GM19463 (cell line): ENCODE results near the gene CGN.

ENCODE experiments used
- ATAC-seq: cut with Tn5 transposase; IDR thresholded peaks from one replicate; pipeline ENCODE4 v1.9.1; 2021; ENCODE audit warnings: mild to moderate bottlenecking, moderate library complexity; ENCODE audit not compliant: unreplicated experiment

The CGN gene

DNA sequence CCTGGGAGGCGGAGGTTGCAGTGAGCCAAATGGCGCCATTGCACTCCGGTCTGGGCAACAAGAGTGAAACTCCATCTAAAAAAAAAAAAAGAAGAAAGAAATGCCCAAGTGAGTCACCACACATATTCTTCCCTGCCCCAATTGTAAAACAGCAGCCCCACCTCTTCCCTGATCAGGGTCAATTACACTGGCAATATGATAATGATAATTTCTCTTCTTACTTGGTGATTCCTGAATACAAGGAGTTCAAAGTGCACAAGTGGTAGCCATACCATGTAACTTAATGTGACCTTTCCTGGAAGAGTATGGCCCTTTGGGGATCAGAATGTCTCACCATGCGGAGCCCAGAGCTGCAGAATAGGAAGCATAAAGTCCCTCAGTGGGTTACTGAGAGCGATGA is 11.8 kb upstream of the CGN start:
- ATAC-seq, result no peak

- ATAC-seq, result no peak
Observed at GRCh38 chr1:151499930-151500329, 11.3 kb upstream of the CGN start.

DNA sequence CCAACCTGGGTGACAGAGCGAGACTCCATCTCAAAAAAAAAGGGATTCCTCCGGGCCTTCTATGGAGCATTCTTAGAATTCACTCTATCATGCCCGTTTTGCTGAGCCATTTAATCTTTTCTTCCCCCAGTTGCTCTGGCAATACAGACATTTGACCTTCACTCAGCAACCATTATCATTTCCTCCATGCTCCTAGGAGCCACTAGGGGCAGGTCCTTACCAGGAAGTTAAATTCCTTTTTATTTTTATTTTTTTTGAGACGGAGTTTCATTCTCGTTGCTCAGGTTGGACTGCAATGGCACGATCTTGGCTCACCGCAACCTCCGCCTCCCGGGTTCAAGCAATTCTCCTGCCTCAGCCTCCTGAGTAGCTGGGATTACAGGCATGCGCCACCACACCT is 9.7 kb upstream of the CGN start:
- no peak for ATAC-seq

DNA sequence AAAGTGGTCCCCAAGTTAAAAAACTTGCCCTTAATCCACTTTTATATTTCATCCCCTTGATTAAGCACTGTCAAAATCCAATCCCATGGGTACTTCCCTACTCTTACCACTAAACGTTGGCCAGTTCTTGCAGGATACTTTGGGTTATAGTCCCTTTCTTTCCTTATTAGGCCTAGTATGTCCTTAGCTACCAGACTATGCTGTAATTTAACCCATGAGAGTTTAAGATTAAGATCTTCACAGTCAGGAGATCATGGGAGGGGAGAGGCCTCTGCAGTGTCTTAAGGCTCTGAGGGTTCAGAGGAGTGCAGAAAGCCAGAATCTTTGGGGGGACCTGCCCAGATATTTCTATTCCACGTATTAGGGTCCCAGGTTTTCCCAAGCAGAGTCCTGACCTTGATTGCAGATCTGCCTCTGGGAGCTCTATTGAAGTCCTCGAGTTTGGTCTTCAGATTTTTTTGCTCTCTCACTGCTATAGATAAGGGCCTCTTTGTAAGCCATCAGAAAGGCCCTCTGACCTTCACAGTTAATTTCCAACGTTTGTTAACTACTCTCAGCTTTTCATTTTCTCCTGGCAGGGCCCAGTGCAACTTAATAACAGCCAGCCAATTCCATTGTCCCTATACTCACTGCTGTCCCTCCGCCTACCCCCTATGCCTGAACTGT is 9.0 kb upstream of the CGN start:
- no peak for ATAC-seq

- no peak for ATAC-seq
Observed at GRCh38 chr1:151502859-151503780, 8.1 kb upstream of the CGN start.

GRCh38 chr1:151504252-151504651 is 6.9 kb upstream of the CGN start:
- no peak for ATAC-seq

GRCh38 chr1:151504759-151505158 is 6.4 kb upstream of the CGN start:
- ATAC-seq, result no peak

DNA sequence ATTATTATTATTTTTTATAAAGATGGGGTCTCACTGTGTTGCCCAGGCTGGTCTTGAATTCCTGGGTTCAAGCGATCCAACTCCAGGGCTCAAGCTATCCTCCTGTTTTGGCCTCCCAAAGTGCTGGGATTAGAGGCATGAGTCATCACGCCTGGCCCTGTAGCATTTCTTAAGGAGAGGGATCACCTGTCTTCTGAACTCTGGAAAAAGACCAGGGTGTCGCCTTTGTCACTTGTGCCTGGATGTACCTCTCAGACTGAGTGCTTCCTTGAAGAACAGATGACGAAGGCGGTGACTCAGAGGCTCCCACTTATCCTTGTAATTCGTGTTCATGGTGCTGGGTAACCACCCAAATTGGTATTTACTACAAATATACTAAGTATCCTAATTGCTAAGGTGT is 2.4 kb upstream of the CGN start:
- no peak for ATAC-seq

DNA sequence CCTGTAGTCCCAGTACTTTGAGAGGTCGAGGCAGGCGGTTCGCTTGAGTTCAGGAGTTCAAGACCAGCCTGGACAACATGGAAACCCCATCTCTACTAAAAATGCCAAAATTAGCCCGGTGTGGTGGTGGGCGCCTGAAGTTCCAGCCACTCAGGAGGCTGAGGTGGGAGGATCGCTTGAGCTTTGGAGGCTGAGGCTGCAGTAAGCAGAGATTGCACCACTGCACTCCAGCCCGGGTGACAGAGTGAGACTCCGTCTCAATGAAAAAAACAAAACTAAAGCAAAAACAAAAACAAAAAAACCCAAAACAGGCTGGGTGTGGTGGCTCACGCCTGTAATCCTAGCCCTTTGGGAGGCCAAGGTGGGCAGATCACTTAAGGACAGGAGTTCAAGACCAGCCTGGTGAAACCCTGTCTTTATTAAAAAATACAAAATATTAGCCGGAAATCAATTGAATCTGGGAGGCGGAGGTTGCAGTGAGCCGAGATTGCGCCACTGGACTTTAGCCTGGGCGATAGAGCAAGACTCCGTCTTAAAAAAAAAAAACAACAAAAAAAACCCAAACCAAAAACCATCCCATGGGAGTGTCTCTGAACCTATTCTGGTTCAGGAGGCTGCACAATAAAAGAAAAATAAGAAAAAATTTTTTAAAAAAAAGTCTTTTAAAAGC is 1.7 kb upstream of the CGN start:
- ATAC-seq, result no peak

DNA sequence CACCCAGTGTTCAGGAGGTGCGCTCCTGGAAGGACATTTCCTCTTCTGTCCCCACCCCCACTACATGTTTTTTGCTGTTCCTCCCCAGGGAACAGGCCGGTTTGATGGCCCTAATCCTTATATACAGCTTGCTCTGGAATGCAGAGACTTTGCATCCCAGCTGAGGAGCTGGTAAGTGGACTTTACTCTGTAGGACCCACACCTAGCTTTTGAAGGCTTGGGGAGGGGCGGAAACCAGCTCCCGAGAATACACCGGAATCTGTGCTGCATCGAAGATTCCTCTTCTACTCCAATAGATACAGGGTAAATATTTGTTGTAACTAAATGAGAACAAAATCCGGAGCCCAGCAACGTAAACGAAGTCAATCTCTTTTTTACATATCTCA is 1.2 kb upstream of the CGN start:
- no peak for ATAC-seq

DNA sequence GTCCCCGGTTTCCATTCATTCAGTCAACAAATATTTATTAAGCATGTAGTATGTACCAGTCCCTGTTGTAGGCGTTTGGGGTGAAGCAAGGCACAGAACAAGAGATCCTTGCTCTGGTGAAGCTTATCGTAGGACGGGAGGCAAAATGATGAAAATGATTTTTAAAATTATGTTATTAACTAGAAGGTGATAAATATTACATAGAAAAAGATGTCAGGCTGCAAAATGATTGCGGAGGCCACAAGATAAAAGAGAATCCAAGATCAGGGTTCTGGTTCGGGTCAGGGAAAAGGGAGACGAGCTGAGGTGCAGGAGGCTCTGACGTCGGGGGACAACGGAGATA is 602 bp upstream of the CGN start:
- ATAC-seq, result no peak

DNA sequence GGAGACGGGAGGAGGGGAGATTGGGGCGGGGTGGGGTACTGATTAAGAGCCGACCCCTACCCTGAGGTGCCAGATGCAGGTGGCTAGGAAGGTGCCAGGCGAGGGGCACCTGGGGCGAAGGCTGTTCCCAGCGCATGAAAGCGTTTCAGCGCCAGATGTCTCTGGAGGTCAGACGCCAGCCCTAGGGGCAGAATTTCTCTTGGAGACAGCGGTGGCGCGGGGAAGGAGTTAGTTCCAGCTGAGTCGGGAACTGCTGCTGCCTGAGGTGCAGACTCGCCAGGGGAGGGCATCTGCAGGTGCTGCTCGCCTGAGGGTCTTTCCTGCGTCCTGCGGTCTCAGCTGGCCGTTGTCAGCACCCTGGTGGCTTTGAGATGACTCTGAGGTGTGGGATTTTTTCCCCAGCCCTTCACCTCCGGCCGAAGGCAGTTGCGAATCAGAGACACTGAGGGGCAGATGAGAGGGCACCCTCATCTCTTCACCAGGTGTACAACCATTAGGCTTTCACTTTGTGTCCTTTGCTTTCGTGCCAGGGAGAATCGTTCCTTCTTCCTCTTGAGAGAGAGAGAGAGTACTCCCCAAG is 539 bp downstream of the CGN start:
- no peak for ATAC-seq

GRCh38 chr1:151512326-151512725 is 1.1 kb downstream of the CGN start:
- ATAC-seq, result no peak

- no peak for ATAC-seq
Observed at GRCh38 chr1:151512801-151513625, 1.8 kb downstream of the CGN start.

DNA sequence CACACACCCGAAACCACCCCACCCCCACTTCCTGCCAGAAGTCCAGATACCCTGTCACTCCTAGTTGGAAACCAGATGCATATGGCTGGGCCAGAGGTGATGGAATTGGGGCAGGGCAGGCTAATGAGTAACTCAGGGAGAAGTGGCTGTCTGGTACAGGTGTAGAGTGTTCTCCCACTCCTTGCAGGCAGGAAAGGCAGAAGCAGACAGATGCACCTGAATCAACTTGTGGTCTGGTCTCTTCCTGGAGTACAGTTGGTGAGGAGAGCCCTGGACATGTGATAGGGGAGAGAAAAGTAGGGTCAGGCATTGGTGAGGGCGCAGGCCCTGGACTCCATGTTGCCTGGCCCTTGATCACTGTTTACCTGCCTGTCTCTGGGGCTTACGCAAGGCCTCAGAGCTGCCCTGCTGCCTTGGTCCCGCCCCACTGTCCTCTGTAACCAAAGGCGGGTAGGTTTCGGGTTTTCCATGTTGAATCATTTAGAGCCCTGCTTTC is 2.5 kb downstream of the CGN start:
- ATAC-seq, result no peak

DNA sequence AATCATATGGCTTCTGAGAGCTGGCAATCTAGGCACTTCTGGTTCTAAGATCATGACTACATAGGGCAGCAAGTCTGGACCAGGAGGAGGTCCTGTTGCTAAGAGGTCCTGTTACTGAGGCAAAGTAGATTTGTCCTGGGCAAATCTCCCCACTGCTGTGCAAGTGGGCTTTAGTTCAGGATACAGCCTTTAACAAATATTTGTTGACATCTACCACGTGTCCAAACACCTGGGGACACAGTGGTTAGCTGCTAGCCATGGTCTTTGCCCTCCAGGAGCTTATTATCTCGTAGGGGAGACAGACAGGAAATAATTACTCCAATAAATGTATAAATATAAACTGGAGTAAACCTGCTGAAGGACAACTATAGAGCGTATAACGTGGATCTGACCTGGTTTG is 3.2 kb downstream of the CGN start:
- no peak for ATAC-seq

GRCh38 chr1:151515265-151515664 is 4.1 kb downstream of the CGN start:
- no peak for ATAC-seq

- ATAC-seq, result no peak
Observed at GRCh38 chr1:151516031-151516511, 4.9 kb downstream of the CGN start.

DNA sequence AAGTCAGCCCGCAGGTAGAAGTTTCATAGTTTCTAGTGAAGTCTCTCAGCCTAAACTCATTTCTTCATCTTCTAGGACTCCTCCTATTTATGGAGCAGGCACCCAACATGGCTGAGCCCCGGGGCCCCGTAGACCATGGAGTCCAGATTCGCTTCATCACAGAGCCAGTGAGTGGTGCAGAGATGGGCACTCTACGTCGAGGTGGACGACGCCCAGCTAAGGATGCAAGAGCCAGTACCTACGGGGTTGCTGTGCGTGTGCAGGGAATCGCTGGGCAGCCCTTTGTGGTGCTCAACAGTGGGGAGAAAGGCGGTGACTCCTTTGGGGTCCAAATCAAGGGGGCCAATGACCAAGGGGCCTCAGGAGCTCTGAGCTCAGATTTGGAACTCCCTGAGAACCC is 7.2 kb downstream of the CGN start:
- ATAC-seq, result no peak

DNA sequence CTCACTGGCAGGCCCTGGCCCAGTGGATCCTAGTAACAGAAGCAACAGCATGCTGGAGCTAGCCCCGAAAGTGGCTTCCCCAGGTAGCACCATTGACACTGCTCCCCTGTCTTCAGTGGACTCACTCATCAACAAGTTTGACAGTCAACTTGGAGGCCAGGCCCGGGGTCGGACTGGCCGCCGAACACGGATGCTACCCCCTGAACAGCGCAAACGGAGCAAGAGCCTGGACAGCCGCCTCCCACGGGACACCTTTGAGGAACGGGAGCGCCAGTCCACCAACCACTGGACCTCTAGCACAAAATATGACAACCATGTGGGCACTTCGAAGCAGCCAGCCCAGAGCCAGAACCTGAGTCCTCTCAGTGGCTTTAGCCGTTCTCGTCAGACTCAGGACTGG is 7.7 kb downstream of the CGN start:
- ATAC-seq, result no peak
